Ammon's horn (tissue), 1 donor: Measurements from ENCODE around the gene CIT.

Source experiments
- DNase-seq: peaks from one replicate; pipeline ENCODE4 v3.0.0-alpha.2; 2016; ENCODE audit warnings: low spot score

The CIT gene

DNA sequence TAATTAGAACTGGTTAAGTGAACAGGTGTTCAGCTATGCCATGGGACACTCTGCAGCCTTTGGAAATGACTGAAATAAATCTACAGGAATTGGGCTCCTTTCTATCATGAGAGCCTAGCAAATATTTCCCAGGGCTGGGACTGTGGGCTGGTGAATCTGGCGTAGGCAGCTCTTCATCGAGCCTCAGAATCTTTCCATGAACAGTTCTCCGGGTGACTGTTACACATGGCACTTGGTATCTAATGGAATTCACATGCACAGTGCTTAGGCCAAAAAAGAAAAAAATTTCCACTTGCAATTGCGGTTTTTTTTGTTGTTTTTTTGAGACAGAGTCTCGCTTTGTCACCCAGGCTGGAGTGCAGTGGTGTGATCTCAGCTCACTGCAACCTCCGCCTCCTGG, 177.0 kb downstream of the CIT start:
- peak; percentile 51 for DNase-seq

DNA sequence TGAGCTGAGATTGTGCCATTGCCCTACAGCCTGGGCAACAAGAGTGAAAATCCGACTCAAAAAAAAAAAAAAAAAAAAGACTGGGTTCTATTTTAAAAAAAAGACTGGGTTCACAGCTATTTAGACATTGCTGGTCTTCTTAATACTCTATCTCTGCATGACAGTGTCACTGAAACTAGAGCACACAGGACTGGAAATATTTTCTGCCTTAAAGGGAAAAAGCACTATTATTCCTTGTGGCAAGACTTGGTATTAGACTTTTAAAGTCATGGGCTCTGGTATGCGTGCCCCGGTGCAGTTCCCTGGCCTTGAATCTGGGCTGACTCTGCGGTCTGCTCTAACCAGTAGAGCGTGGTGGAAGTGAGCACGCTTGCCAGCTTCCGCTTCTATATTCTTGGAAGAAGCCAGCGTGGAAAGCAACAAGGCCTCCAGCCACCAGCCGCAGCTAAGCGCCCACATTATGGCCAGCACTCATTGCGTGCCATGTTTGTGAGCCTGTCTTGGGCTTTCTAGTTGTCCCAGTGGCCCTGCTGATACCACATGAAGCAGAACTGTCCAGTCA, 177.8 kb downstream of the CIT start:
- no peak for DNase-seq

DNA sequence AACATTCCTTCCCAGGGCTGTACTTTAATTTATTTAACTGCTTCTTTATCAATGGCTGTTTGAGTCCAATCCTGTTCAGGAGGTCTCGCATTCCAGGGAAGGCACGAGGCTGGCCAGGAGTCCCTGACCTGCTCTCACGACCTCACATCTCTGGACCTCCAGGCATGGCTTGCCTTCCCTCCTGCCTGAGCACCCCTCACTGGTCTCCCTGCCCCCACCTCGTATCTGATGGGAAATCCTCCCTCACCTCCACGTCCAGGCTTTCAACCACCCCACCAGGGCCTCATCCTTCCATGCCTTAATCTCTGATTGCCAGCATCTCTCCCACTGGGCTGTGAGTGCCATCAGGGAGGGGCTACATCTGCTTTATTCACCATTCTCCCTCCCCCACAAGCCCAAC, 180.2 kb downstream of the CIT start:
- DNase-seq = no peak

DNA sequence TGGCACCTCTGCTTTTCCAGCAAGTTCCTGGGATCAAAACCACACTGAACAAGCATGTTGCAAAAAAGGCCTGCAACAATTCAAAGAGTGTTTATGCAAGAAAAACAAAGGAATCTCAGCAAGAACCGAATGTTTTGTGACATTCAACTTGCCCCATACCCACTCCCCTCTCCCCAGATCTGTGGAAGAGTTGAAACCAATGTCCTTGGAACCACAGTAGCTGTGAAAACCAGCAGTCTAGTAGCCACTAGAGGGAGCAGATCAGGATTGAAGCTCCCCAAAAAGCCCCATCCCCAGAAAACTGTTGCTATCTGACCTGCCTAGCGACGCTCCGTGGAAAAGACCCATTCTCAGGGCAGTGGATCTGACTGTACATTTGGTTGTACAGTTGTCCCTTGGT, 182.1 kb downstream of the CIT start:
- no peak for DNase-seq

DNA sequence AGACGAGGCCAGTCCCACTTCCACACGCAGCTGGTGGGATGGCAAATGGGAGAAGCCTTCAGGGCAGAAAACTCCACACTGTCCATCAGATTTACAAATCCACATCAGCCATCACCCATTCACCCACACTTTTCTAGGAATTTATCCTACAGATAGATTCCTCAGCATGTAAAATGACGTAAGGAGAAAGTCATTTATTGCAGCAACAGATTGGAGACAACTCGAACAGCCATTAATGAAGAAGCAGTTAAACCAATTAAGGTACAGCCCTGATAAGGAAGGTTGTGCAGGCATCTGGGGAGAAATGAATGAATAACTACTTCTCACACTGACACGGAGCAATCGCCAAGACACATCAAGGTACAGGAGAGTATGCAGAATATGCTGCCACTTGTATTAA, 183.0 kb downstream of the CIT start:
- no peak for DNase-seq

DNA sequence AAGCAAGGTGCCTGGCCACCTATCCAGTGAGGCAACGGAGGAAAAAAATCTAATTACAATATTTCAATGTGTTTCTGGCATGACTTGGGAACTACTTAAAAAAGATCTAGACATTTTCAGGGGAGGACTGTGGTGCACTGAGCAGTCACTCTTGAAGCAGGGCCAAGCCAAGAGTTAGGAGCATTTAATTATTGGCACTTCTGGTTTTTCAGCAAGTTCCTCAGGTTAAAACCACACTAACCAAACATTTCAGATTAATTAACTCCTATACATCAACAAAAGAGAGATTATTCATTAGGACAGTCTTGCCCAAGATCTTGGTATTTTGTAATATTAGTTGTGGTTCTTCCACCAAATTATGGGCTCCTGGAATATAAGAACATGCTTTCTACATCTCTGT, 183.6 kb downstream of the CIT start:
- no peak for DNase-seq

DNA sequence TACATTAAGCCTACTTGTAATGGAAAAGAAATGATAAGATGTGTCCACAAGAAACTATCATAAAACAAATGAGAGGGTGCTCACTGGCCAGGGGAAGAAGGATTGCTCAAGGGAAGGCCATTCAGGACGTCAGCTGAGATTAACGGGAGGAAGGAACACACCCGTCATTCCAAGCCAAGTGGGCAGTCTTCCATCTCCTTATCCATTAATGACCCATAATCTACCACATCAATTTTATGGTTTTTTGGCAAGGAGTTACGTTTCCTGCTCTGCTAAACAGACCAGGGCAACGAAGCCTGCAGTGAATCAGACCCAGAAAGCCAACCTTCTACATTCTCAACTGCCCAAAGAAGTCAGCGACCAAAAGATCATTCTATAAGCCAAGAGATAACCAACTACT, 184.1 kb downstream of the CIT start:
- no peak for DNase-seq

DNA sequence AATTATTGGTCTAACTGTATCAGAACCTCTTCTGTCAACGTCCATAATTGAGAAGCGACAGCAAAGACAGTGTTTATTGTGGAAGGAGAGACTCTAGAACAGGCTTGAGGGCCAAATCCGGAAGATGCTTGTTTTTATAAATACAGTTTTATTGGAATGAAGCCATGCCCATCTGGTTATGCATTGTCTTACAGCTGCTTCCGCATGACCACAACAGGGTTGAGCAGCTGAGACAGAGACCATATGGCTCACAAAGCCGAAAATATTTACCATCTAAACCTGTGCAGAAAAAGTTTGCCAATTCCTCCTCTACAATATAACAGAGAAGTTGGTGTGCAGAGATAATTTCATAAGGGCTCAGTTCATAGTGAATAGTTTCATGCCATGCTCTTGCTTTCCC, 184.7 kb downstream of the CIT start:
- no peak for DNase-seq

DNA sequence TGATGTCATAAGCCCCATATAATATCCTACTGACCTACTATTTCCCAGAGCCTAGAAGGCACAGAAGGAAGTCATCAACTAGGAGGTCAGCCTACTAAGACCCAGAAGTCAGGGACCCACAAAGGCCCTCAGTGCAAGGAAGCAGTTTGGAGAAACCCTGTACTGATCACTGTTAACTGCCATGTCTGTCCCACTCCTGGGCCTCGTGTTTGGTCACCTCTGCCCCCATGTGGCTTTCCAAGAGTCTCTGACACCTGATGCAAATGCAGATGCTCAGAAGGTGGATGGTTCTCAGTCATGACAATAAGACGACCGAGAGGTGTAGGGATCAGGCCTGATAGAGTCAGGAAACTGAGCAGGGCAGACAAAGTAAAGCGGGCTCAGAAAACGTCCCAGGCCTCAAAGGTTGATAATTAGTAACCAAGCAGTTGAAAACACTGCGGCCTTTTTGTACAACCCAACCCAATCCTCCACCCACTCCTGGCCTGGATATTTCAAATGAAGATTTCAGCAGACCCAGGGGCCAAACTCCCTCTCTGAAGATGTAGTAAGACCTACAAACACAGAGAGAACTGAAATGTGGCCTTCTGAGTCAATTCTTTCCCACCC, 185.8 kb downstream of the CIT start:
- no peak for DNase-seq

DNA sequence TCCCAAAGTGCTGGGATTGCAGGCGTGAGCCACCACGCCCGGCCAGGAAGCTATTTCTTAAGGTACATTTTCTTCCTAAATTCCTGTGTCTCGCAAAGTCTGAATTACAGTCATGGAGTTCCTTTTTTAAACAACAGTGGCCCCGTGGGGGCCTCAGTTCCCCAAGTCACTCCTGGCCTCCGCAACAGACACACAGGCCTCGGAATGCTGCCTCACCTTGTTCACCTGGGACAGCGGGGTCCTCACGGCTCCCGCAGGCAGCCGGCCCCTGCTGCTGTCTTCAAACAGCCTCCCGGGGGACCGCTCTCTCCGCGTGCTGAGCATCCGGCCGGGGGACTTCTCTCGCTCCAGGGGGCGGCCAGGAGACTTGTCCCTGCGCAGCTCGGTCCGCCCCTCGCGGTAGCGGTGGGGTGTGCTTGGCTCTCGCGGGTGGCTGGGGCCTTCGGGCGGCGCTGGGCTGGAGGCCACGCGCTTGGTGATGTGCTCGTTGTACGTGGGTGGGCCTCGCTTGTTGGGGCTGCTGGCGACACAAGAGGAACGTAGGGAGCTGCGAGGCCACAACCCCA, 187.1 kb downstream of the CIT start:
- DNase-seq = no peak

DNA sequence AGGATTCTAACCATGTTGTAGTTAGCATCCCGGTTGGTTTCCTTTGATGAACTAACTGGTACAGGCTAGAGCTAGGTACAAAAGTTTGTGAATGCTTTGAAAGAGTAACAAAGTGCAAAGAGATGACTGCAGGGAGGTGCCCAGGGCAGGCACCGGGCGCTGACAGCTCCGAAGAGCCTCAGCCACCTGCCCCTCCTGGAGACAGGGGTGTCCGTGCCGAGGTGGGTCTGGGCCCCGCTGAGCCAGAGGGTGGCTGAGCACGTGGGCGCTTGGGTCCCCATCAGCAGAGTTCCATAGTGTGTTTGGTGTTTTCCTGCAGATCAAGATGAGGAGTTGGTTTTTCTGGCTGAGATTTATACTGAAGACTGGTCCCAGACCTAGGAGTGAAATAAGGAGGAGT, 189.2 kb downstream of the CIT start:
- DNase-seq = no peak

DNA sequence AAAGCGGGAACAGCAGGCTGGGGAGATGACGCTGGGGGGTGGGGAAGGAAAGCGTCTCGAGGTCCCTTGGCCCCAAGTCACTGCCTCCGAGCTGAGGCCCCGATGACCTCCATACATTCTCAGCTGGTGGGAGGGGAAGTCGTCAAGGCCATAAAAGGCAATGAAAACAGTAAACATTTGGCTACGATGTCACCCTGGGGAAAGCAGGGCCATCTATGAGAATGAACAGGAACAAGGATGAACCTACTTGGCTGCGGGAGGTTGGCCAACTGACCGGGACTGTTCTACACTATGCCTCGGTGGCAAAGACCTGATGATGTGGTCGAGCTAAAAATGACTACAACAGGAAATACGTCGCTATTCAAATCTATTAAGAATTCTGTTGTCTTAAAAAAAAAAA, 189.7 kb downstream of the CIT start:
- DNase-seq = no peak

DNA sequence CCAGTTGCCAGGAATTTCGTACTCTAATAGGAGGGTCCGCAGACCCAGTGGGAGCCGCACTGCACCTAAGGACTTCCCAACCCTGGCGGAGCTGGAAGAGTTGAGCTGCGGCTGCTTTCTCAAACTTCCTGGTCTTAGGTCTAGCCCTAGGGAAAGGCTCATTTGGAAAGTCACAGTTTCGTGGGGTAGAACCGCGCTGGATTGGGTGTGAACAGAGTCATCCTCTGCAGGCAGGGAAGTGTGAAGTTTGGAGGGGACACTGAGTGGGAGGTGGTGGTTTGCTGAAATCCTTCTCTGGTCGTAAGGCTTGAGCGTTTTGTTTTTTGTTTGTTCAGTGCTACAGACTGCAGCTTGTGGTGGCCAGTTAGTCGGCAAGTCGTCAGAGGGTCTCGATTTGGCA, 190.3 kb downstream of the CIT start:
- DNase-seq = no peak

DNA sequence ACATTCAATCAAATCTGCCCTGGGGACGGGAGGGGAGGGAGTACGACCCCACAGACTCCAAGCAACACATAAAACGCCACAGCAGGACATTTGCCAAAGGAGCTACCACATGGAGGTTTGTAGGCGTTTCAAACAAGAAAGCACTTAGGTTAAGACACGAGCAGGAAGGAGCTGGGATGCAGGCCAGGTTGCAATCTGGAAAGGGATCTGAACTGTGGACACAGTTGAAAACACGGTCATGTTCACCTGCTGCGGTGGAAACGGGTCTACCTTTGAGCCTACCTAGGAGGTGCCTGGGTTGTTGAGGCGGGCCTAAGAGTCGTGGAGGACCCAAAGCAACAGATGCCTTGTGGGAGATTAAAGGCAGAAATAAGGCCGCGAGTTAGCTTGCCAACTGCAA, 190.8 kb downstream of the CIT start:
- no peak for DNase-seq

DNA sequence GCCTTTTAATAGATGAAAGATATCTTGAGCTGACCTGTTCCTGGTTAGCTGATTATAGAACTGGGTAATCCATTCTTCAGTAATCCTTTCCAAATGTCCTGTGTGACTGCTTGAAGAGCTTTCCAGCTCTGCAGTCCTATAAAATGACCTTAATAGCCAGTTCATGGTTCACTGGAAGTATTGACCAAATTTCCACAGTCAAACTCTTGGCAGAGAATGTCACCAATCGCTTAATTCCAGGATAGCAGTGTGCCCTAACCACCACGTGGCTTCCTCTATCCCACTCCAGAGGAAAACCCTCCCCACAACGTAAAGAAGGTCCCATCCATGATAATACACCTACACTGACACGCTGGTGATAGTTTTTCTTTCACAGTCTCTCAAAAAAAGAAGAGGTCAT, 191.7 kb downstream of the CIT start:
- DNase-seq = no peak

DNA sequence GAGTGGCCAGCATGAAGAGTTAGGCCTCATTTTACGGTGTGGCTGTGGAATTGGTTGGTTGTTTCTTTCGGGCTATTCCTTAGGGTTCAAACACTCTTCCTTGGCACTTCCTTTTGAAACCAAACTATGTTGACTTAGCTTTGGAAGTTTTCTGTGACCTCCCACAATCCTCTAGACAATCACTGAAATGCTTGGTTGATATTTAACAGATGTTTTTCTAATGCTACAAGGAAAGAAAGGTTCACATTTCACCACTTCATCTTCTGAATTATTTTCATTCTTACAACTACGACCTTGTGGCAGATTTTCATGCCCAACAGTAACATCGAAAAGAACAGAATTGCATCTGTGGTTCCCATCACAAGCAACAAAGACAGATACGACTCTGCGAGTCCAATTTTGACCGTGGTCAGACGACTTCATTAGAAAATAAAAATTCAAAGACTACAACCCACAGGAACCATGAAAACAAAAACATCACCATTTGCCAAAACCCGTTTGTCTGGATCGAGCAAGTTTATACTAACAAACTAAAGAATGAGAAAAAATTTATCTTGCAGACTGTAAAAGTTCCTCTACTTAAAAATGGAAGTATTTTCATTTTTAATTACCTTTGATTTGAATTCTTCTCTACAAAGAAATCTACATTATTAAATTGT, 192.3 kb downstream of the CIT start:
- no peak for DNase-seq

DNA sequence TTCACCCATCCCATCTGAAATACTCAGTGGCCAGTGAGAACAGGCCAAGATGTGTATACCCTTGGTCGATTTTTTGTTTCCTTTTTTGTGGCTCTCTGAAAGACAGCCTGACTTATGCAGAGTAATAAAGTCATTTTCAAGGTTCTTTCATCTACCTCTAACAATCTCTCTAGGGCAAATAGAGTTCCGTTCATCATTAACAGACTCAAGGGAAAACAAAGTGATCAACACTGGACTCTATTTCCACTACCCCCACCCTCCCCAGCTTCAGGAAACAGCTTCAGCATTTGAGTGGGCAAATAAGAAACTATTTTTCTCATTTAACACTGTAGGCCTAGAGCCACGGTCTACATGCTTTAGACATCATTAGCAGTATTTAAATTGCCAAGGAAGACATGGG, 193.3 kb downstream of the CIT start:
- DNase-seq = no peak

DNA sequence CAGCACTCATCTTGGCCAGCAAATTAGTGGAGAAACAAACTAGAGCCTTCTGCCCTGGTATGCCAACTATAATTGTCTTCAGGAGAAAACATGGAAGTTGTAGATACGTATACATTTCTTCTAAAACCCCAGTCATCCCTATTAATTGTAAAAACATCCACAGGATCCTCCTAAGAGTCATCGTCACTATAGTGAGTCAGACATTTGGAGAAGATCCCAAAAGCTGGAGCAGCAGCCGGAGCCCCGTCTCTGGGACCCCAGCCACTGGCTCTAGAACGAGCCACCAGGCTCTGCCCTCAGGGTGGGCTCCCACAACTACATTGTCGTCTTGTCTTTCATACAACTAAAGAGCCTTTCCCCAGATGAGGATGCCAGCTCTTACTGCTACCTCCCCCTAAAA, 193.7 kb downstream of the CIT start:
- DNase-seq = no peak

DNA sequence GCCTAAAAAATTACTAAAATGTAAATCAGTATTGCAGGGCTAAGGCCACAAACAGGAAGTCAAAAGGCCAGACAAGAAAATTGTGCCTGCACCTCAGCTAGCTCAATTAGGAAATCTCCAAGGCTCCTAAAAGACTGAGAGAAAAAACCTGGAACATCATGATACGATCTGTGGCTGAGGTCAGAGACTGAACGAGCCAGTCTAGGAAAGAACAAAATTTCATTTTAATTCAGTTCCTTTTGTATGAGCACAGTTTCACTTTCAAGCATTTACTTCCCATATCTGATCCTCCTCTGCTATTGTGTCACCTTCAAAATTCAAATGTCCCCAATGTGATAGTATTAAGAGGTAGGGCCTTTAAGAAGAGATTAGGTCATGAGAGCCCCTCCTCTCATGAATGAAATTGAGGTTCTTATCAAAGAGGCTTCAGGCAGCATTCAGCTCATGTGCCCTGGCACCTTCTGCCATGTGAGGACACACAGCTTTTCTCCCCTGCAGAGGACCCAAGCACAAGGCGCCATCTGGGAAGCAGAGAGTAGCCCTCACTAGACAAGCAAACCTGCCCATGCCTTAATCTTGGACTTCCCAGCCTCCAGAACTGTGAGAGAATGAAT, 194.4 kb downstream of the CIT start:
- no peak for DNase-seq

DNA sequence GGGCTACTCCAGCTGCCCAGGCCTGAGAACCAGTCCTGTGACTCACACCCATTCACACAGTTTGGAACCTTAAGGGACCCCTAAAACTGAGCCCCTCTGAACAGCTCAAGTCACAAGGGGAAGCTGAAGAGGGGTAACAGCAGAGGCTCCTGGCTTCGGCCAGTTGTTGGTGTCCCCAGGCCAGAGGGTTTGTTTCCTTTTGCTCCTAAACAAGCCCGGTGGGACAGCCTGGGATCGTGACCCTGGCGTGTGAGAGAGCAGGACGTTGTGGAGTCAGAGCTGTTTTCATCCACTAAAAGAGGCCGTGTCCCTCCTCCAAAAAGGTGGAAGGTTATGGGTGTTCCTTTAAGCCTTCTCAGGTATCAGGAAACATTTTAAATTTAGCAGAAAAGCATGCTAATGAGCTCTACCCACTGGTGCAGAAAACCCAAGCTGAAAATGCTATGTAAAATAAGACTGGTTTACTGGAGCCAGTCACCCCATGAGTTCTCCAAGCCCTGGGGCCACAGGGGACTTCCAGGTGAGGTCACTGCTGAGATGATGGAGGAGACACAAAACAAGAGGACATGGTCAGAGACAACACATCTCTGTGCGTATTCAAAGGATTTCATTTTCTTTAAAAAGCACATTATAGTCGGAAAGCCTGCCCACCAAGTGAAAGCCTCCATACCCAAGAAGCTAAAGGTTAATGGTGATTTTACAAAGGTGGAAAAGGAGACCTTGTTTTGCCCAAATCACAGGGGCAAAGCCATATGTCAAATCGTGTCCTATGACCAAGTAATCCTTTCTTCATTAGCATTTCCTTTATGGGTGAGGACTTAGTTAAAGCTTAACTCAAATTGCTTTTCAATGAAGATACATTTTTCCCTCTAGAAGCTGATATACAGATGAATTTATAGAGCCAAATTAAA, 195.1 kb downstream of the CIT start:
- DNase-seq = no peak

DNA sequence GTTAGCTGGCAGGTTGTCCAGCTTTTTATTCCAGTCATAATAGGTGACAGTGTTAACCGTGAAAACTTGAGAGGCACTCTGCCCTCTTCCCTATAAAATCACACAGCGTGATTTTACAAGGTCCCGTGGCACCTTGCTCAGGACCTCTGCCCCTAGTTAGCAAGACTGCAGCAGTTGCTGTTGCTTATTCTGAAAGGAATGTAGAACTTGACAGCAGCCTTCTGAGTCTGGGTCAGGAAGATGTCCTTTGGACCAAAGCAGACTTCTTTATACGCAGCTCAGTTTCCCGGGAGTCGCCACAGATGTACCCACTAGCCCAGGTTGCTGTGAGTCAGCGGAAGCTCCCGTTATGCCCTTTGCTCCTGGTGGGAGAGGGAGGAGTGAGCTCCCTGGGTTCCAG, 196.0 kb downstream of the CIT start:
- no peak for DNase-seq

DNA sequence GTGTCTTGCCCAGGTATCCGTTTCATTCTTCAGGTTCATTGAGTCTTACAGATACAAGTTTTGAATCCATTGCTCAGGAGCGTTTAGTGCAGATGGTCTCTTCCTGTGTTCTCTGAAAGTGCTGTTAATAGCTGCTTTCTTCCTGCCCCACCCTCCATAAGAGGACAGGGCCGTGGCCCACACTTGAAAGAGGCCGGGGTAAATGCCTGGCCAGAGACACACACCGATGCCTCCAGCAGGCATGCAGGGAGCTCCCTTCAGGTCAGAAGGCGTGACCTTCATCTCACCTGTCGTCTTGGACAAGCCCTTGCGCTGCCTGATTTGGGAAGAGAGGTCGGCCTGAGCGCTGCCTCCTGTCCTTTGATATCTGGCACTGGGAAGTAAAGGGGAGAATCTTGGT, 197.6 kb downstream of the CIT start:
- DNase-seq = no peak
